ENCODE data around the gene NRSN2.

NRSN2 gene

GRCh38 chr20:399182-399707 lies 52.3 kb downstream of the NRSN2 start:
- no peak for DNase-seq

DNA sequence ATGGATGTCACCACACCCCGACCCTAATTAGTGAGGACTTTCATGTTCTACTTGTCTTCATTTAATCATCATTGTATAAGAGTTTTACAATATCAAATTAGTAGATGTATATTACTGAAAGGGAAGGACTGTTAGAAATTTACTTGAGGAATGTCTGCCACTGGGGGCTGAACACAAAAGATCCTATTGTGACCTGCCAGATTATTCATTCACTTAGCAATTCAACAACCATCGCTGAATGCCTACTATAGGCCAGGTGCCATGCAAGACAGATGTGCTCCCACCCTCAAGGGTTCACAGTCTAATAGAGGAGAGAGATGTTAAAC lies 53.2 kb downstream of the NRSN2 start:
- no peak for DNase-seq

GRCh38 chr20:400454-401275 lies 53.8 kb downstream of the NRSN2 start:
- no peak for DNase-seq

- DNase-seq, result no peak
Measured at GRCh38 chr20:401682-402495, 55.0 kb downstream of the NRSN2 start.

GRCh38 chr20:402496-402885 lies 55.6 kb downstream of the NRSN2 start:
- no peak for DNase-seq

DNA sequence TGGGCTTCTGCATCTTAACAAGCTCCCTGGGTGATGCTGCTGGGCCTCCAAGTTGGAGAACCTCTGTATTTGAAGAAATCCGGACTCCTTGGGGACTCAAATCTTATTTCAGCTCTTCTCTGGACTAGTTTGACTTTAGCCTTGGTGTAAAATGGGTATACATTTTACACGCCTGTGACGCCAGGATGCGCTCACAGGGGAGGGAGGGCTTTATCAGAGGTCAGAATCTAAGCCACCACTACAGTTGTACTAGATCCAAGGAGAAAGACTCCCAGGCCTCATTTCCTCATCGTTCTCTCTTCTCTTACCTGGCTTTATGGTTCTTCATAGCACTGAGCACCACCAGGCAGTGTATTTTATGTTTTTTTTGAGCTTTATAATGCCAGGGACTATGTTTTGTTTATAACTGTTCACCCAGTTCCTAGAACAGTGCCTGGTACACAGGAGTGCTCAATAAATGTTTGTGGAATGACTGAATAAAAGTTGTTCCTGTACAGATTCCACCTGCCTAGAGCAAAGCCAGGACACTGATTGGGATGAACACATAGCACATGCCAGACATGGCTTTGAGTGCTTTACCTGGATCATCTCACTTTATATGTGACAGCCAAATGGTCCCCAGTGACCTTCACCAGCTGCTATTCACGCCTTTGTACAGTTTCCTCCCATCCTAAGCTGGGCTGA lies 56.1 kb downstream of the NRSN2 start:
- DNase-seq, result no peak

DNA sequence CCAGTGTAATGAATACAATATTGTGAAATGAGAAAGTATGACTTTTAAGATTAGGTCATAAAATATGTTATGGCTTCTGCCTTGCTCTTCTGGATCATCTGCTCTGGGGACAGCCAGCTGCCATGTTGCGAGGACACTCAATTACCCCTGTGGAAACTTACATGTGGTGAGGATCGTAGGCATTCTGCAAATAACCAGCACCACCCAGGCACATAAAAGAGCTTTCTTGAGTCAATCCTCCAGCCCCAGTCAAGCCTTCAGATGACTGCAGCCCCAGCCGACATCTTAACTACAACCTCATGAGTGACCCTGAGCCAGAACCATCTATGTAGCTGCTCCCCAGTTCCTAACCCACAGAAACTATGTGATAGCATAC lies 56.7 kb downstream of the NRSN2 start:
- no peak for DNase-seq

DNA sequence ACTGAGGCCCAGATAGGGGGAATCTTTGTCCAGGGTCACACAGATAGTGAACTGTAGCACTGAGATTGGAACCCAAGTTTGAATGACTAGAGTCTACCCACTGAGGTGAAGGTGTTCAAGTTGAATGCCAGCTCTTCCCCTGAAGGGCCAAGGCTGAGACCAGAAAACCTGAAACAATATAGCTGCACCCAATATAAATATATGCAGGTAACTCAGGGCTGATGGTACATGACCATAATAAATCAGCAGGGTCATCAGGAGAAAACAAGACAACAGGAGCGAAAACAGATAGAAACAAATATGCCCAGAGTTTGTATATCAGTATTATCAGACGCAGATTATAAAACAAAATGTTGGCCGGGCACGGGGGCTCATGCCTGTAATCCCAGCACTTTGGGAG lies 57.2 kb downstream of the NRSN2 start:
- DNase-seq, result no peak
